Esophagus muscularis mucosa (tissue), 4 donors: ENCODE measurements around the gene BAX.

ENCODE experiments used
- CTCF ChIP-seq, 3 experiments: fragments of 200-600 bp in 2 of 3; fragments of 450-650 bp in 1 of 3; sonication (generic) in 2 of 3; IDR thresholded peaks; one replicate each; pipeline ENCODE4 v1.5.1; 2017 to 2019; ENCODE audit warnings: antibody characterized with exemption in 3 of 3, mild to moderate bottlenecking in 2 of 3, moderate library complexity in 1 of 3
- EP300 ChIP-seq: sonication (generic); formaldehyde crosslinking; IDR thresholded peaks from one replicate; pipeline ENCODE4 v1.6.1; 2017; ENCODE audit warnings: antibody characterized with exemption
- POLR2A ChIP-seq: fragments of 450-650 bp; IDR thresholded peaks from one replicate; pipeline ENCODE4 v1.6.1; 2017; ENCODE audit warnings: antibody characterized with exemption, moderate library complexity, mild to moderate bottlenecking, low read depth
- POLR2AphosphoS5 ChIP-seq, 2 donors: sonication (generic); formaldehyde crosslinking; IDR thresholded peaks; one replicate each; pipeline ENCODE4 v1.6.1; 2017; ENCODE audit warnings: antibody characterized with exemption in 2 of 2

DNA sequence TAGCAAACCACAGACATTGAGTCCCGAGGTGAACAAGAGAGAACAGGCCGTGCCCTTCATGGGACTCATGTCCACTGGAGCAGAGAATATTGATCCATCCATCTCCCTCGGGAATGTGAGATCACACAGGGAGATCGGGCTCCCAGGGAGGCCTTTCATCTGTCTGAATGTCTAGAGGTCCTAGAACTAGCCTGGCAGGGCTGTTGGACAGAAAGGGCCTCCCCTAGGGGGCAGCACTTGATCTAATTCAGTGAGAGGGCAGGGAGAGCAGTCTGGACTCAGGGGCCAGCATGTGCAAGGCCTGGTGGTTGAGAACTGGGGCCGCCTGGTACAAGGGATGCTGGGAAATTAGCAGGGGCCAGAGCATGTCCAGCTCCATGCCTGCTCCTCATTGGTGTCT is 43.3 kb downstream of the BAX start:
- TF ChIP-seq POLR2A, result no peak
- TF ChIP-seq POLR2AphosphoS5 (IDR thresholded peaks at IDR 0.05), result no peak
- peak in 1 of 3 experiments; percentile 25 for TF ChIP-seq CTCF (IDR thresholded peaks at IDR 0.05)
- TF ChIP-seq EP300, result no peak
